Activated naive CD4-positive, alpha-beta T cell treated with anti-CD3 and anti-CD28 coated beads, Interleukin-2, amount 50 U/mL, for 24 hours (primary cell): ENCODE data around the gene NPAS1.
A peak's percentile ranks its signal among the peaks of the same experiment; 100 is the strongest.
"Not testable (repeated sequence)": the region's sequence is repeated elsewhere in the genome, so short reads cannot be mapped to it uniquely, and the experiment has no call there.

Experiments
- H3K27ac Mint-ChIP-seq: one replicate; pipeline ENCODE4 v1.8.0; 2021; ENCODE audit warnings: mild to moderate bottlenecking, mixed read lengths
- H3K27me3 Mint-ChIP-seq: one replicate; pipeline ENCODE4 v1.8.0; 2021; ENCODE audit warnings: mixed read lengths
- H3K36me3 Mint-ChIP-seq: one replicate; pipeline ENCODE4 v1.8.0; 2021; ENCODE audit warnings: mixed read lengths
- H3K4me1 Mint-ChIP-seq: one replicate; pipeline ENCODE4 v1.8.0; 2021; ENCODE audit warnings: mixed read lengths
- H3K4me3 Mint-ChIP-seq: one replicate; pipeline ENCODE4 v1.8.0; 2021; ENCODE audit warnings: mild to moderate bottlenecking, mixed read lengths
- H3K9me3 Mint-ChIP-seq: one replicate; pipeline ENCODE4 v1.8.0; 2021; ENCODE audit warnings: mixed read lengths

NPAS1 gene

DNA sequence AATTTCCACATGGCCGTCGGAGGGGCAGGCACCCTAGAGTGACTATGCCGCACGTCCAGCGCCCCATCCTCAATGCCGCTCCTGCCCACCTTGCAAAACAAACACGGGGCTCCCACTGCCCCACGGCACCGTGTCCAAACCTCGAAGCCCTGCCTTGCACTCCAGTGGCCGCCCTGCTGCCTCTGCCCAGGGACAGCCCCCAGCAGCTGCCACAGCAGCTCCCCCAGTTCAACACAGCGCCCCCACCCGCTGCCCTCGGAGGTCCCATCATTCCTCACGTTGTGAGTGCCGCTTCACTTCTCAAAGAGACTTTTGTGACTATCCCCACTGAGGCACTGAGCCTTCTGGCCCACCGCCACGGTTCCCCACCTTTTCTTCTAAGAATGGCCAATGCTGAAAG is 51.1 kb downstream of the NPAS1 start:
- Mint-ChIP-seq H3K4me1 (peaks cover 10% of the 10 kb centered on the region), H3K36me3 (peaks cover 6% of the 10 kb centered on the region), H3K9me3 (no peaks in the 10 kb centered on the region), H3K27ac (no peak overlapping the region), H3K27me3 (no peaks in the 10 kb centered on the region), H3K4me3 (no peak overlapping the region)

DNA sequence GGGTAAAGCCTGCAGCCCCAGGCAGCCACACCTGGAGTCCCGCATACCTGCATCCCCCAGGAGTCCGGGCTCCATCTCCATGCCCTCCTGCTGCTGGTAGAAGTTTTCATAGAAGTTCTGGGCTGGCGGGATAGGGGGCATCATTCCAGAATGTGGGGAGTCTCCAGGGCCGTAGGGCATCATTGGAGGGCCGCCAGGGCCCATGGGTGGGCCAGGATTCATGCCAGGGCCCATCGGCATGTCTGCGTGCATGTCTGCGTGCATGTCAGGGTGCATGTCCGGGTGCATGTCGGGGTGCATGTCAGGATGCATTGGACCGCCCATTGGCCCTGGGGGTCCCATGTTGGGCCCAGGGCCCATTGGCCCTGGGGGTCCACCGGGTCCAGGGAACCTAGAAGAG is 52.1 kb downstream of the NPAS1 start:
- H3K27me3 Mint-ChIP-seq: no peaks in the 10 kb centered on the region
- H3K4me1 Mint-ChIP-seq: peaks cover 10% of the 10 kb centered on the region
- no peak overlapping the region for H3K27ac Mint-ChIP-seq
- H3K4me3 Mint-ChIP-seq: no peak overlapping the region
- no peaks in the 10 kb centered on the region for H3K9me3 Mint-ChIP-seq
- H3K36me3 Mint-ChIP-seq: peaks cover 5% of the 10 kb centered on the region

DNA sequence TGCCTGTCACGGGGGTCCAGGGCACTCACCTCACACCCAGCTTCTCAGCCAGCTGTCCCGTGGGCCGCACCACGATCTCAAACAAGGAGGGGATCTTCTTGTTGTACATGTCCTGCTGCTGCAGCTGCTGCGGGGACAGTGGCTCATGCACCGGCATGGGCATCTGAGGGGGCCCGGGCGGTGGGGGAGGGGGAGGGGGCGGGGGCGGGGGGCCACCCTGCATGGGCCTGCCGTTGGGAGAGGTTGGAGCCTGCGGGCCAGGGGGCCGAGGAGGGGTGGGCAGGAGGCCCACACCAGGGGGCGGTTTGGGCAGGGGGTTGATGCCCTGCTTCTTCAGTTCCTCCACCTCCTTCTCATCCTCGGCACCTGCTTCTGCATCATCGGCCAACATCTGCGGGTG is 52.7 kb downstream of the NPAS1 start:
- no peaks in the 10 kb centered on the region for H3K9me3 Mint-ChIP-seq
- H3K36me3 Mint-ChIP-seq: peaks cover 5% of the 10 kb centered on the region
- H3K27me3 Mint-ChIP-seq: no peaks in the 10 kb centered on the region
- peaks cover 10% of the 10 kb centered on the region for H3K4me1 Mint-ChIP-seq
- no peak overlapping the region for H3K4me3 Mint-ChIP-seq
- no peak overlapping the region for H3K27ac Mint-ChIP-seq

DNA sequence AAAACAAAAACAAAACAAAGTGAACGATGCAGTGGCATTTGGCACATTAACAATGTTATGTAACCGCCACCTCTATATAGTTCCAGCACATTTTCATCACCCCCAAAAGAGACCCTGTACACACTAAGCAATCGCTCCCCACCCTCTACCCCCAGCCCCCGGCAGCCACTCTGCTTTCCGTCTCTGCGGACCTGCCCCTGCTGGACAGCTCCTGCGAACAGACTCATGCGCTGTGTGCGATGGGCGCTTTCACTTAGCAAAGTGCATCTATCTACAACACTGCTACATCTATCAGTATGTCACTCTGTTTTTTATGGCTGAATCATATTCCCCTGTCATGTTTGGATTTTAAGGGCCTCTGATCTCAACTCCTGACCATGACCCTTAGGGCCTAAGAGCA is 53.9 kb downstream of the NPAS1 start:
- Mint-ChIP-seq H3K4me3 (no peak overlapping the region), H3K36me3 (peaks cover 5% of the 10 kb centered on the region), H3K9me3 (no peaks in the 10 kb centered on the region), H3K27me3 (no peaks in the 10 kb centered on the region), H3K27ac (no peak overlapping the region), H3K4me1 (peaks cover 10% of the 10 kb centered on the region)

DNA sequence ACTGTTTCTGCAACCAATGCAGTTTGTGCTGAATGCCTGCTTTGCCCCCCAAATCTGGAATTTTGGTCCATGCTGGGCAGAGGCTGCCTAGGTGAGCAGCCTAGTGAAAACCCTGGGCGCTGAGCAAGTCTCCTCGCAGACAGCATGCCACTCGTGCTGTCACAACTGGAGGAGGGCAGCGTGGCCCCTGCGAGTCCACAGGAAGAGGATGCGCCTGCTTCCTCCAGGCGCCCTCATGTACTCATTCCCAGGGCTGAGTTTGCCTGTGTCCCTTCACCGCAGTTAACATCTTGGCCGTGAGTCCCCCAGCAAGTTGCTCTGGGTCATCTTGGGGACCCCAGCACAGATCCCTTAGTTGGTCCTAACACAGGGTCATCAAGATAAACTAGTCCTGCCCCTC is 55.0 kb downstream of the NPAS1 start:
- Mint-ChIP-seq H3K4me3 (no peak overlapping the region), H3K9me3 (no peaks in the 10 kb centered on the region), H3K4me1 (peaks cover 10% of the 10 kb centered on the region), H3K27me3 (no peaks in the 10 kb centered on the region), H3K27ac (no peak overlapping the region), H3K36me3 (peaks cover 5% of the 10 kb centered on the region)

DNA sequence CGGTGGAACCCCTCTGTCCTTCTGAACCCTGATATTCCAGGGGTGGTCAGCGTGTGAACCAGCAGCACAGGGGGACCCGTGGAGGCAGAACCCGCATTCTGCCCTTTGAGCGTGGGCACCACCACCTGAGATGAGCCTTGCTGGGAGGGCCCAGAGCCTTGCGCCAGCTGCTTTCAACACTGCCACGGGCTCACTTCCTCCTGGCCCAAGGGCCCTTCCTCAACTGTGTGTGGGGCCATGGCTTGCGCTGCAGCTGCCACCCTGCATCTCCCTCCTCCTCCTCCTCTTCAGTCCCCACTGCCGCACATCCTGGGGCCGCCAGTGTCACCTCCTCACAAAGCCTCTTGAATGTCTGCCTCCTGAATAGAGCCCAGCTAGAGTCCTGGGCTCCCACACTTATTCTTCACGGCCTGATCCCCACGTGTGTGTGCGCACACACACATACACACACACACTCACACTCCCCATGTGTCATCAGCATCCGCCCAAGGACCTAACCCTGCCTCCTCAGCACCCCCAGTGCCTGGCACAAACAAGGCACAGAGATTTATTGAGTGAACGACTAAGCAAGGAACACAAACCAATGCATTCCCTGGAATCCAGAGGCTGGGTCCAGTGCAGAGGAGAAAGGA is 55.7 kb downstream of the NPAS1 start:
- H3K4me3 Mint-ChIP-seq: no peak overlapping the region
- no peaks in the 10 kb centered on the region for H3K9me3 Mint-ChIP-seq
- H3K27ac Mint-ChIP-seq: no peak overlapping the region
- H3K36me3 Mint-ChIP-seq: peaks cover 5% of the 10 kb centered on the region
- peaks cover 10% of the 10 kb centered on the region for H3K4me1 Mint-ChIP-seq
- no peaks in the 10 kb centered on the region for H3K27me3 Mint-ChIP-seq

DNA sequence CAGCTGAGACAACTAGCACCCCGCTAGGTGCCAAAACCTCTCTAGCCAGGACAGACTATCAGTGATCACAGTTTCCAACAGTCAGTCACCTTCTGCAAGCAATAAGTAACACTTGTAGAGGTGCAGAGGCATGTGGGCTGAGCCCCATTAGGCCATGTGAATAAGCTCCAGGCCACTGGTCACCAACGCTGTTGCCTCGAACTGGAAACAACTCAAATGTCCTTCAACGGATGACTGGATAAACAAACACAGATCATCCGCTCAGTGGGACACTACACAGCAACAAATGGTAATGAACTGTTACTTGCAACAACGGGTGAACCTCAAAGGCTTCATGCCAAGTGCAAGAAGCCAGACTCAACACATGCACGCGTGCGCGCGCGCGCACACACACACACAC is 56.3 kb downstream of the NPAS1 start:
- H3K4me3 Mint-ChIP-seq: no peak overlapping the region
- H3K27ac Mint-ChIP-seq: no peak overlapping the region
- H3K27me3 Mint-ChIP-seq: no peaks in the 10 kb centered on the region
- peaks cover 5% of the 10 kb centered on the region for H3K36me3 Mint-ChIP-seq
- H3K4me1 Mint-ChIP-seq: peaks cover 10% of the 10 kb centered on the region
- H3K9me3 Mint-ChIP-seq: no peaks in the 10 kb centered on the region

DNA sequence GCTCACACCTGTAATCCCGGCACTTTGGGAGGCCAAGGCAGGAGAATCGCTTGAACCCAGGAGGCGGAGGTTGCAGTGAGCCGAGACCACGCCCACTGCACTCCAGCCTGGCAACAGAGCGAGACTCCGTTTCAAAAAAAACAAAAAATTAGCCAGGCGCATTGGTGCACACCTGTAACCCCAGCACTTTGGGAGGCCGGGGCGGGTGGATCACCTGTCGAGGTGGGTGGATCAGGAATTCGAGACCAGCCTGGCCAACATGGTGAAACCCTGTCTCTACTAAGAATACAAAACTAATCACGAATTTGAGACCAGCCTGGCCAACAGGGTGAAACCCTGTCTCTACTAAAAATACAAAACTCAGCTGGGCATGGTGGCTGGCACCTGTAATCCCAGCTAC is 58.7 kb downstream of the NPAS1 start:
- not testable (repeated sequence) for H3K27me3 Mint-ChIP-seq, H3K4me3 Mint-ChIP-seq, H3K9me3 Mint-ChIP-seq, H3K36me3 Mint-ChIP-seq, H3K27ac Mint-ChIP-seq
- peaks cover 10% of the 10 kb centered on the region for H3K4me1 Mint-ChIP-seq

DNA sequence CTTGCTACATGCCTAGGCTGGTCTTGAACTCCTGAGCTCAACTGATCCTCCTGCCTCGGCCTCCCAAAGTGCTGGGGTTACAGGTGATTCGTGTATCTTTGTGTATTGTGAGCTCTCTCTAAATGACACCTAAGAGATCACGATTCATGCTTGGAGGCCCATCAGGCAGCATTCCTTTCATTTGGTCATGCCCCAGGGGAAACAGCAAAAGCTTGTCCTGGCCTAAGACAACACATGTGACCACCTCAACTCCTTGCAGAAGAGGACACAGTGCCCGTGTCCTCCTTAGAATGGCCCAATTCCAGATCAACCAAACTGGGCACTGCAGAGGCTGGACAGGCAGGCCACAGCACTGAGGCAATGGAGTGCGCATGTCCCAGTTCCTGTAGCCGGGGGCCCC is 61.5 kb downstream of the NPAS1 start:
- Mint-ChIP-seq H3K36me3 (peaks cover 9% of the 10 kb centered on the region), H3K27me3 (no peaks in the 10 kb centered on the region), H3K9me3 (no peaks in the 10 kb centered on the region), H3K4me1 (no peaks in the 10 kb centered on the region), H3K4me3 (no peak overlapping the region), H3K27ac (no peak overlapping the region)

DNA sequence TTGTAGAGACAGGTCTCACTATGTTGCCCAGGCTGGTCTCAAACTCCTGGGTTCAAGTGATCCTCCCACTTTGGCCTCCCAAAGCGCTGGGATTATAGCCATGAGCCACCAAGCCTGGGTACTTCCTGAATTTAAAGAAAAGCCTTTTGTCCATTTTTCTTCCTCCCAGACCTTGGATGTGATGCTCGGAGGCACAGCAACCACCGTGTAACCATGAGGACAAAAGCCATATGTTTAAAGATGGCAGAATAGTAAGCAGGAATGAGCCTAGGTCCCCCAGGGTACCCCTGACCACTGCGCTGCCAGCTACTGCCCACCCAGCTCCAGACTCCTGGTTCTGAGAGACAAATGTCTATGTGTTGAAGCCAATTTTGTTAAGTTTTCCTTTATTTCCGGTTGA is 62.9 kb downstream of the NPAS1 start:
- H3K36me3 Mint-ChIP-seq: peaks cover 12% of the 10 kb centered on the region
- H3K4me3 Mint-ChIP-seq: no peak overlapping the region
- no peaks in the 10 kb centered on the region for H3K27me3 Mint-ChIP-seq
- no peaks in the 10 kb centered on the region for H3K4me1 Mint-ChIP-seq
- H3K27ac Mint-ChIP-seq: no peak overlapping the region
- H3K9me3 Mint-ChIP-seq: no peaks in the 10 kb centered on the region

DNA sequence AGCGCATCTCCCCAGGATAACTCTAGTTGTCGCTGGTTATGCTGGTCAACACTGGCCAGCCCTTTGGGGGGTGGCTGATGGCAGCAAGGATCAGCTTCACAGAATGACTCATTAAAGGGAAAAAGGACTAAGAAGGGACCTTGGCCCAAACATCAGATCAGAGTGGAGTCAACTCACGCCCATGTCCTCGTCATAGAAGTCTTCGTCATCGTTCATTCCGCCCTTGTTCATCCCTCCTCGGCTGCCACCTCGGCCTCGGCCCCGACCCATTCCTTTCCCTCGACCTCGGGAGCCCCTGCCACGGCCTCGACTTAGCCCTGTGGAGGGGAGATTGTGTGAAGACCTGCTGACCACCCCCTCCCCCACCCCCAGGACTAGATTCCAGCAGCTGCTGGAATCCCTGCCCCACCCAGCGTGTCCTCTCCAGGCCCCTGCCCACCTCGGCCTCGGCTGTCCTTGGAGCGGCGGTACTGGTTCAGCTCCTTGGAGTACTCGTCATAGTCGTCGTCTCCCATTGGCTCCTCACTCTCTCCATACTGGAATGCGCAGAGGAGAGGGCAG is 65.3 kb downstream of the NPAS1 start:
- H3K36me3 Mint-ChIP-seq: peaks cover 12% of the 10 kb centered on the region
- H3K4me3 Mint-ChIP-seq: no peak overlapping the region
- no peaks in the 10 kb centered on the region for H3K9me3 Mint-ChIP-seq
- no peaks in the 10 kb centered on the region for H3K27me3 Mint-ChIP-seq
- no peak overlapping the region for H3K27ac Mint-ChIP-seq
- no peaks in the 10 kb centered on the region for H3K4me1 Mint-ChIP-seq

DNA sequence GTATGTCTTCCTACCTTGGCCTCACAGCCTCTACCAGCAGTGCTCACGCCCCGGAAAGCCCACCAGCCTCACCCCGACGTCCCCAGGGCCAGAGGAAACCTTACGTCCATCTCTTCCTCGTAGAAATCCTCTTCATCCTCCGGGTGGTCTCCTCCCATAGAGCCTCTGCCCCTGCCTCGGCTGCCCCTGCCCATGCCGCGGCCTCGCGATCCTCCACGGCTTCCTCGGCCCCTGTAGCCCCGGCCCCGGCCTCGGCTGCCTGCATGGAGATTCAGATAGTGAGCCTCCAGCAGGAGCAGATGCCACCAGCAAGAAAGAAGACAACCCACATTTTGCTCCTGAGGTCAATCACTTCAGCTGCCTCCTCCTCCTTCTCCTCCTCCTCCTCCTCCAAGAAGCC is 66.6 kb downstream of the NPAS1 start:
- H3K36me3 Mint-ChIP-seq: peaks cover 17% of the 10 kb centered on the region
- no peaks in the 10 kb centered on the region for H3K4me1 Mint-ChIP-seq
- no peak overlapping the region for H3K4me3 Mint-ChIP-seq
- H3K9me3 Mint-ChIP-seq: no peaks in the 10 kb centered on the region
- H3K27ac Mint-ChIP-seq: peak overlapping the region; percentile 17
- no peaks in the 10 kb centered on the region for H3K27me3 Mint-ChIP-seq

DNA sequence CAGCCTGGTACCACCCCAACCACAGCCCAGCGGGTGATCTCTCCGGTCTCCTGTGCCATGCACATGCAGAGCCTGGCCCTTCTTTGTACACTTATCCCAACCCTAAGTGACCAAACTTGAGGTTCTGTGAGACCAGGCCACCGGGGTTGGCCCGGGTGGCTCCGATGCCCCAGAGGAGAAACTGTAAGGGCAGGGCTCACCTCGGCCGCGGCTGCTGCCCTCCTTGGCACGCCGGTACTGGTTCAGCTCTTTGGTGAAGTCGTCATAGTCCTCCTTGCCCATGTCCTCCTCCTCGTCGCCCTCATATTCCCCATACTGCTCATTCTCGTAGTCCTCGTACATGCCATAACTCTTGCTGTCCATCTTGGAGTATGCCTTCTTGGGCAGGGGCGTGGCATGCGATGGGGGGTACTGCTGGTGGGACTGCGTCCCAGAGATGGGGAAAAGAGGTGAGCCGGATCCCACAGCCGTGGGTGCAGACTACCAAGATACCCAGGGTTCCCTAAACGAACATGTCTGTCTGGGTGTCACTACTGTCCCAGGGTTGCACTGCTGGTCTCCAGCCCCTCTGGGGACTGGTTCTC is 70.2 kb downstream of the NPAS1 start:
- H3K4me3 Mint-ChIP-seq: no peak overlapping the region
- H3K9me3 Mint-ChIP-seq: no peaks in the 10 kb centered on the region
- H3K36me3 Mint-ChIP-seq: peaks cover 10% of the 10 kb centered on the region
- no peaks in the 10 kb centered on the region for H3K27me3 Mint-ChIP-seq
- H3K27ac Mint-ChIP-seq: peak overlapping the region; percentile 65
- H3K4me1 Mint-ChIP-seq: peaks cover 7% of the 10 kb centered on the region

DNA sequence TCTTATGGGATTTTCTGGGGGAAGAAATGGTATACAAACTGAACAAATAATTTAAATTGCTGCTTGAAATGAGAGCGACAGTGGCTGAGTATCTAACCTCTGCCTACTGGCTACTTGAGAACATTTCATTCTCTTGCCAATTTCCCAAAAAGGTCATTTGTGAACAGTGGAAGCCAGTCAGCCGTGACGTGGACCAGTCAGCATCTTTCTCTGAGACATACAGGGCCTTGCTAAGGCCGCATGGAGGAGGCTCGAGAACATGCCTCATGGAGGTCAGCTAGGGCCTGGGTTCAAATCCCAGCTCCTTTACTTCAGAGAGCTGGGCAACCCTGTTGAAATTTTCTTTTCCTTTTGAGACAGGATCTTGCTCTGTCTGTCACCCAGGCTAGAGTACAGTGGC is 73.6 kb downstream of the NPAS1 start:
- no peaks in the 10 kb centered on the region for H3K9me3 Mint-ChIP-seq
- H3K36me3 Mint-ChIP-seq: peaks cover 8% of the 10 kb centered on the region
- H3K4me1 Mint-ChIP-seq: peaks cover 28% of the 10 kb centered on the region
- no peaks in the 10 kb centered on the region for H3K27me3 Mint-ChIP-seq
- no peak overlapping the region for H3K4me3 Mint-ChIP-seq
- no peak overlapping the region for H3K27ac Mint-ChIP-seq

DNA sequence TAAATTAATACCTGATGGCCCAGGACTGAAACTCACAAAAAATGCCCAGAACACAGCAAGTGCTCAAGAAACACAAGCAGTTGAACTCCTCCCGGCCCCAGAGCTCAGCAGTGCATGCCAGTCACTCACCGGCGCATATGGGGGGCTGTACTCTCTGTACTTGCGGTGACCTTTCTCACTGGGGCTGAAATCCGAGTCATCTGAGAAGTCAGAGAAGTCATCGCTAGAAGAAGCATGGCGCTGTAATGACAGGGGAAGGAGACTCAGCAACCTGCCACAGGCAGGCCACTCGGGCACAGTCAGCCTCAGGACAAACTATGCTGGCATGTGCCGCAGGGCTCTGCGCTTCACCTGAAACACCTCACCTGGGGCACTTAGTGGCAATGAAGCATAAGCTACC is 74.2 kb downstream of the NPAS1 start:
- peak overlapping the region; percentile 62 for H3K27ac Mint-ChIP-seq
- peaks cover 33% of the 10 kb centered on the region for H3K4me1 Mint-ChIP-seq
- H3K36me3 Mint-ChIP-seq: peaks cover 8% of the 10 kb centered on the region
- no peaks in the 10 kb centered on the region for H3K27me3 Mint-ChIP-seq
- no peaks in the 10 kb centered on the region for H3K9me3 Mint-ChIP-seq
- no peak overlapping the region for H3K4me3 Mint-ChIP-seq

DNA sequence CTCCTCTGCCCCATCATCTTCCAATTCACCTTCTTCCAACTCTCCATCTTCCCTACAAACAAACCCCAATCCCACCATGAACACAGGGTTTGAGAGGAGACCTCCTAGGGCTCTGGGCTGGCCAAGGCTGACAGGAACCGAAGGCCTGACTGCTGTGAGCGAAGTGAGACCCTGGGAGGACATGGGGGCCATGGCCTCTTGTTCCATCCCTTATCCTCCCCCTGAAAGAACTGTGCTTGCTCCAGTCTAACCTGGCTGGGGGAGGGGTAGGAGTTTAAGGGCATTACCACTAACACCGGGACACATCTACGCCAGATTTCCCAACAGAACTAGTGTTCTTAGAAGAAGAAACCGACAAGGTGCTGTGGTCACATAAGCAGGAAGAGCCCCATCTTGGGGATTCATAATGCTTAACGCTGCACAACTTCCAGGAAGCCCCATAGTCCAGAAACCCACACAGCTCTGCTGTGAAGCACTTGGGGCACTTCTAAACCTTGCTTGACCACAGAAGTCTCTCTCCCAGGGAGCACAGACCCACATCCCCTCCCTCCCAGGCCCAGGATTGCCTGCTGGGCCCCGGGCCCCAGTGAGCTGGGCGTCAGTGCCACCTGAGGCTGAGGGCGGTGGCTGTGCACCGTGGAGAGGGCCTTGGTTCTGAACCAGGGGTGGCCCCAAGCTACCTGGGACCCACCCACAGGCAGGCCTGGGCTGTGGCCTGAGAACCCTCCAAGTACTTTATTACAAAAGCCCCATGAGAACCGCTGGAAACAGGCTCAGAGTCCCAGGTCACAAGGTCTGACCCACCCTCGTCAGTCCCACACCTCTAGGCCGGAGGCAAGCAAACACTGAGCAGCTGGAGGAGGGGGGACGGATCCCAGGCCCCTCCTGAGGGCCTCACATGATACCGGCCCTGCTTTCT is 75.2 kb downstream of the NPAS1 start:
- Mint-ChIP-seq H3K36me3 (peaks cover 8% of the 10 kb centered on the region), H3K9me3 (no peaks in the 10 kb centered on the region), H3K27me3 (no peaks in the 10 kb centered on the region), H3K27ac (peak overlapping the region; percentile 85), H3K4me1 (peaks cover 39% of the 10 kb centered on the region), H3K4me3 (peak overlapping the region; percentile 43)
